ENCODE results near the gene FOXF1. TPM values are rescaled to one million over a fixed set of nuclear protein-coding genes. Genes with fewer than 3 reads are reported as not detected.

FOXF1 gene
- total and polyA plus RNA-seq, 5 donors: 0.14 to 0.84 (median 0.35) TPM

GRCh38 chr16:86553356-86553755 is 43.0 kb downstream of the FOXF1 start:
- no peak for ATAC-seq
- intact Hi-C loops (cut with DNase I): loop anchor here in 1 of 4 donors (10.0 kb wide), 1 partner anchor 811 kb away; no protein-coding TSS in a partner anchor
- H3K27me3 ChIP-seq (ENCODE audit: control insufficient read depth, insufficient read depth): no peaks in the 10 kb centered on the region
- no peak overlapping the region for H3K27ac ChIP-seq (ENCODE audit: low read length)
- WGBS: 96% methylated on average over 22 of the region's 22 CpGs
- H3K9me3 ChIP-seq (ENCODE audit: control insufficient read depth, low read length): no peaks in the 10 kb centered on the region
- H3K4me1 ChIP-seq (ENCODE audit: control insufficient read depth, insufficient read depth, low read length): peaks cover 3% of the 10 kb centered on the region
- DNase-seq: peak in 1 of 3 donors; percentile 64
- no peak overlapping the region for H3K4me3 ChIP-seq (ENCODE audit: low read length)

GRCh38 chr16:86554599-86554916 is 44.2 kb downstream of the FOXF1 start:
- Histone ChIP-seq H3K4me3 (ENCODE audit: low read length) (peak overlapping the region; percentile 71), H3K4me1 (ENCODE audit: control insufficient read depth, insufficient read depth, low read length) (peaks cover 3% of the 10 kb centered on the region), H3K27ac (ENCODE audit: low read length) (peak overlapping the region; percentile 53), H3K9me3 (ENCODE audit: control insufficient read depth, low read length) (no peaks in the 10 kb centered on the region), H3K27me3 (ENCODE audit: control insufficient read depth, insufficient read depth) (no peaks in the 10 kb centered on the region)
- ATAC-seq (peak in 1 of 2 donors; percentile 12), DNase-seq (no peak)
- intact Hi-C loops (cut with DNase I): loop anchor here in 1 of 4 donors (10.0 kb wide), 1 partner anchor 810 kb away; no protein-coding TSS in a partner anchor
- WGBS: 8% methylated on average over 10 of the region's 10 CpGs

- Histone ChIP-seq H3K4me1 (ENCODE audit: control insufficient read depth, insufficient read depth, low read length) (peaks cover 3% of the 10 kb centered on the region), H3K9me3 (ENCODE audit: control insufficient read depth, low read length) (no peaks in the 10 kb centered on the region), H3K27me3 (ENCODE audit: control insufficient read depth, insufficient read depth) (no peaks in the 10 kb centered on the region), H3K4me3 (ENCODE audit: low read length) (peak within 1 kb of the TSS; percentile 71), H3K27ac (ENCODE audit: low read length) (peak within 1 kb of the TSS; percentile 53)
- WGBS: 6% methylated on average over 70 of the region's 70 CpGs
- DNase-seq (peak; percentile 95 to 98 (median 97)), ATAC-seq (peak; percentile 97)
- intact Hi-C loops (cut with DNase I): loop anchor here in 1 of 4 donors (10.0 kb wide), 1 partner anchor 810 kb away; no protein-coding TSS in a partner anchor
Observed at GRCh38 chr16:86554917-86555703, 44.8 kb downstream of the FOXF1 start, which contains the start of gene MTHFSD. Gene MTHFSD, minus strand, starts transcription at chr16:86555235. Its CDS starts 51 bp downstream, at chr16:86555184.

GRCh38 chr16:86555704-86556075 is 45.4 kb downstream of the FOXF1 start:
- intact Hi-C loops (cut with DNase I): loop anchor here in 1 of 4 donors (10.0 kb wide), 1 partner anchor 809 kb away; no protein-coding TSS in a partner anchor
- H3K4me1 ChIP-seq (ENCODE audit: control insufficient read depth, insufficient read depth, low read length): peaks cover 3% of the 10 kb centered on the region
- WGBS: 34% methylated on average over 17 of the region's 17 CpGs
- H3K27me3 ChIP-seq (ENCODE audit: control insufficient read depth, insufficient read depth): no peaks in the 10 kb centered on the region
- H3K9me3 ChIP-seq (ENCODE audit: control insufficient read depth, low read length): no peaks in the 10 kb centered on the region
- peak overlapping the region; percentile 71 for H3K4me3 ChIP-seq (ENCODE audit: low read length)
- H3K27ac ChIP-seq (ENCODE audit: low read length): no peak overlapping the region
- peak in 1 of 2 donors; percentile 8 for ATAC-seq
- peak in 2 of 3 donors; percentile 42 to 66 for DNase-seq

- intact Hi-C loops (cut with DNase I): loop anchor here in 1 of 4 donors (10.0 kb wide), 1 partner anchor 808 kb away; no protein-coding TSS in a partner anchor
- Histone ChIP-seq H3K4me3 (ENCODE audit: low read length) (no peak overlapping the region), H3K27ac (ENCODE audit: low read length) (no peak overlapping the region), H3K27me3 (ENCODE audit: control insufficient read depth, insufficient read depth) (no peaks in the 10 kb centered on the region), H3K4me1 (ENCODE audit: control insufficient read depth, insufficient read depth, low read length) (peaks cover 3% of the 10 kb centered on the region), H3K9me3 (ENCODE audit: control insufficient read depth, low read length) (no peaks in the 10 kb centered on the region)
- 66% methylated on average over 5 of the region's 5 CpGs for WGBS
- DNase-seq (peak in 2 of 3 donors; percentile 28 to 40), ATAC-seq (no peak)
Observed at GRCh38 chr16:86556576-86556975, 46.2 kb downstream of the FOXF1 start.

GRCh38 chr16:86557587-86557986 is 47.3 kb downstream of the FOXF1 start:
- intact Hi-C loops (cut with DNase I): loop anchor here in 1 of 4 donors (10.0 kb wide), 1 partner anchor 807 kb away; no protein-coding TSS in a partner anchor
- no peaks in the 10 kb centered on the region for H3K9me3 ChIP-seq (ENCODE audit: control insufficient read depth, low read length)
- H3K4me3 ChIP-seq (ENCODE audit: low read length): no peak overlapping the region
- no peak for ATAC-seq
- no peaks in the 10 kb centered on the region for H3K27me3 ChIP-seq (ENCODE audit: control insufficient read depth, insufficient read depth)
- 79% methylated on average over 4 of the region's 4 CpGs for WGBS
- no peak for DNase-seq
- no peak overlapping the region for H3K27ac ChIP-seq (ENCODE audit: low read length)
- peaks cover 3% of the 10 kb centered on the region for H3K4me1 ChIP-seq (ENCODE audit: control insufficient read depth, insufficient read depth, low read length)

GRCh38 chr16:86558355-86559193 is 48.2 kb downstream of the FOXF1 start:
- Histone ChIP-seq H3K4me3 (ENCODE audit: low read length) (no peak overlapping the region), H3K27ac (ENCODE audit: low read length) (no peak overlapping the region), H3K27me3 (ENCODE audit: control insufficient read depth, insufficient read depth) (no peaks in the 10 kb centered on the region), H3K4me1 (ENCODE audit: control insufficient read depth, insufficient read depth, low read length) (peaks cover 3% of the 10 kb centered on the region), H3K9me3 (ENCODE audit: control insufficient read depth, low read length) (no peaks in the 10 kb centered on the region)
- intact Hi-C loops (cut with DNase I): loop anchor here in 1 of 4 donors (10.0 kb wide), 1 partner anchor 806 kb away; no protein-coding TSS in a partner anchor
- ATAC-seq (no peak), DNase-seq (peak in 1 of 3 donors; percentile 34)
- 72% methylated on average over 28 of the region's 28 CpGs for whole genome bisulfite sequencing

GRCh38 chr16:86559802-86560305 is 49.5 kb downstream of the FOXF1 start:
- Histone ChIP-seq H3K4me3 (ENCODE audit: low read length) (no peak overlapping the region), H3K9me3 (ENCODE audit: control insufficient read depth, low read length) (no peaks in the 10 kb centered on the region), H3K27ac (ENCODE audit: low read length) (no peak overlapping the region), H3K27me3 (ENCODE audit: control insufficient read depth, insufficient read depth) (no peaks in the 10 kb centered on the region), H3K4me1 (ENCODE audit: control insufficient read depth, insufficient read depth, low read length) (no peaks in the 10 kb centered on the region)
- no peak for ATAC-seq
- 85% methylated on average over 9 of the region's 9 CpGs for WGBS
- peak in 1 of 3 donors; percentile 43 for DNase-seq
- intact Hi-C loops (cut with DNase I): loop anchor here in 3 of 4 donors (5.0 to 10.0 kb wide), 3 partner anchors 502 to 805 kb away; no protein-coding TSS in a partner anchor

- H3K4me3 ChIP-seq (ENCODE audit: low read length): no peak overlapping the region
- no peaks in the 10 kb centered on the region for H3K4me1 ChIP-seq (ENCODE audit: control insufficient read depth, insufficient read depth, low read length)
- no peak overlapping the region for H3K27ac ChIP-seq (ENCODE audit: low read length)
- ATAC-seq (no peak), DNase-seq (no peak)
- intact Hi-C loops (cut with DNase I): loop anchor here in 3 of 4 donors (5.0 kb wide), 2 partner anchors 500 to 715 kb away; no protein-coding TSS in a partner anchor
- no peaks in the 10 kb centered on the region for H3K9me3 ChIP-seq (ENCODE audit: control insufficient read depth, low read length)
- H3K27me3 ChIP-seq (ENCODE audit: control insufficient read depth, insufficient read depth): no peaks in the 10 kb centered on the region
- 93% methylated on average over 6 of the region's 6 CpGs for WGBS
Observed at GRCh38 chr16:86562356-86562755, 52.0 kb downstream of the FOXF1 start.

- WGBS: 1% methylated on average over 41 of the region's 41 CpGs
- peak; percentile 67 to 76 for ATAC-seq
Observed at GRCh38 chr16:86563469-86564345, 53.4 kb downstream of the FOXF1 start.

More at GRCh38 chr16:86563469-86564345, 53.4 kb downstream of the FOXF1 start:
- Histone ChIP-seq H3K27ac (ENCODE audit: low read length) (no peak overlapping the region), H3K9me3 (ENCODE audit: control insufficient read depth, low read length) (no peaks in the 10 kb centered on the region), H3K4me3 (ENCODE audit: low read length) (no peak overlapping the region), H3K27me3 (ENCODE audit: control insufficient read depth, insufficient read depth) (no peaks in the 10 kb centered on the region), H3K4me1 (ENCODE audit: control insufficient read depth, insufficient read depth, low read length) (no peaks in the 10 kb centered on the region)
- intact Hi-C loops (cut with DNase I): loop anchor here (2.0 to 5.0 kb wide), 4 partner anchors 499 to 715 kb away; no protein-coding TSS in a partner anchor
- peak; percentile 85 to 95 (median 91) for DNase-seq
